Measurements from ENCODE around the gene CTNNA2. TPM values are rescaled to one million over a fixed set of nuclear protein-coding genes. Genes with fewer than 3 reads are reported as not detected.

The CTNNA2 gene
- polyA plus RNA-seq, 1 of the 3 experiments (the other 2 are of a cell fraction), result 0.30 TPM

DNA sequence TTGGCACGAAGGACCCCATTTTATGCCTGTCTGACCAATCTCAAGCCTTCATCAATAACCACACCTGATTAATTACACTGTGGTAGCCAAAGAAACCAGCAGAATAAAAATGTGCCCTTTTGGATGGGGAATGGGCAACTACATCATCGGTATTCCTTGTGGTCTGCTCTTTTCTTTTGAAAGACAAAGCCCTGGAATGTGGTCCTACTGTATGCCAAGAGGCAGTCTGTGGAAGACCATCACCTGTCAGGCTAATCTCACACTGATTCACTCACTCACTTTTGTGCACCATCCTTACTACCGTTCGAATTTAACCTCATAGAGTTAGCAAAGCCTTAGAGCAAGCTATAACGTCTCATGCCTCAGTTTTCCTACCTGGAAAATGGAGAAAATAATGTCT, 1066.9 kb downstream of the CTNNA2 start:
- Histone ChIP-seq H3K27me3 (ENCODE audit: insufficient read depth) (no peaks in the 10 kb centered on the region), H3K36me3 (replicated peaks in 1 of 2; ENCODE audit: control insufficient read depth in 1 of 2, insufficient read depth in 2 of 2, low read length in 1 of 2) (no peaks in the 10 kb centered on the region), H3K9me3 (no peaks in the 10 kb centered on the region), H3K4me2 (no peak overlapping the region), H4K20me1 (ENCODE audit: insufficient read depth) (no peaks in the 10 kb centered on the region), H3K4me3 (ENCODE audit: low read depth in 2 of 2, low read length in 1 of 2) (no peak overlapping the region), H3K9ac (no peak overlapping the region), H3K4me1 (ENCODE audit: control insufficient read depth in 1 of 2, insufficient read depth in 2 of 2, low read depth in 1 of 2, low read length in 1 of 2) (no peaks in the 10 kb centered on the region), H3K9me2 (no peaks in the 10 kb centered on the region), H3K27ac (ENCODE audit: low read depth in 2 of 2, low read length in 1 of 2) (no peak overlapping the region), H2AFZ (ENCODE audit: low read depth) (no peak overlapping the region), H3F3A (replicated peaks; ENCODE audit: insufficient read depth) (no peaks in the 10 kb centered on the region), H3K79me2 (ENCODE audit: insufficient read depth) (no peaks in the 10 kb centered on the region)
- CTCF ChIA-PET, result interaction anchor here (0.6 kb wide), 1 partner anchor 672 kb away, joined by 3 read pairs; no protein-coding TSS in a partner anchor
- POLR2A ChIA-PET, result no interaction called here
- TF ChIP-seq MEF2A (IDR thresholded peaks at IDR 0.05; ENCODE audit: borderline replicate concordance, low read depth), result no peak
- TF ChIP-seq YY1 (IDR thresholded peaks at IDR 0.05; ENCODE audit: low read depth), result no peak
- TF ChIP-seq EZH2phosphoT487 (IDR thresholded peaks at IDR 0.05; ENCODE audit: borderline replicate concordance, low read depth), result no peak
- TF ChIP-seq JUND (IDR thresholded peaks at IDR 0.05), result no peak
- TF ChIP-seq MXI1 (IDR thresholded peaks at IDR 0.05; ENCODE audit: low read depth, low read length), result no peak
- TF ChIP-seq, protein P1, sequence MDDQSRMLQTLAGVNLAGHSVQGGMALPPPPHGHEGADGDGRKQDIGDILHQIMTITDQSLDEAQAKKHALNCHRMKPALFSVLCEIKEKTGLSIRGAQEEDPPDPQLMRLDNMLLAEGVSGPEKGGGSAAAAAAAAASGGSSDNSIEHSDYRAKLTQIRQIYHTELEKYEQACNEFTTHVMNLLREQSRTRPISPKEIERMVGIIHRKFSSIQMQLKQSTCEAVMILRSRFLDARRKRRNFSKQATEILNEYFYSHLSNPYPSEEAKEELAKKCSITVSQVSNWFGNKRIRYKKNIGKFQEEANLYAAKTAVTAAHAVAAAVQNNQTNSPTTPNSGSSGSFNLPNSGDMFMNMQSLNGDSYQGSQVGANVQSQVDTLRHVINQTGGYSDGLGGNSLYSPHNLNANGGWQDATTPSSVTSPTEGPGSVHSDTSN (IDR thresholded peaks at IDR 0.05), result no peak
- TF ChIP-seq FOSL2 (IDR thresholded peaks at IDR 0.05; ENCODE audit: borderline replicate concordance, low read depth), result no peak
- no peak for TF ChIP-seq RCOR1 (IDR thresholded peaks at IDR 0.05; ENCODE audit: low read length)
- TF ChIP-seq CTCF (IDR thresholded peaks at IDR 0.05), result no peak
- no peak for TF ChIP-seq CHD2 (IDR thresholded peaks at IDR 0.05; ENCODE audit: low read length, partially characterized antibody)
- TF ChIP-seq NRF1 (IDR thresholded peaks at IDR 0.05; ENCODE audit: low read depth, low read length), result no peak
- no peak for TF ChIP-seq EP300 (IDR thresholded peaks at IDR 0.05; ENCODE audit: borderline replicate concordance in 1 of 2, low read depth in 1 of 2, low read length in 1 of 2)
- no peak for TF ChIP-seq TAF1 (IDR thresholded peaks at IDR 0.05; ENCODE audit: borderline replicate concordance, low read depth, low read length)
- no peak for TF ChIP-seq REST (IDR thresholded peaks at IDR 0.05; ENCODE audit: low read depth, low read length)
- TF ChIP-seq POLR2AphosphoS5 (IDR thresholded peaks at IDR 0.05; ENCODE audit: low read depth, low read length), result no peak
- no peak for TF ChIP-seq RAD21 (IDR thresholded peaks at IDR 0.05; ENCODE audit: low read length)
- TF ChIP-seq SIN3A (IDR thresholded peaks at IDR 0.05; ENCODE audit: borderline replicate concordance, low read depth, low read length), result no peak
- no peak for TF ChIP-seq ELF1 (IDR thresholded peaks at IDR 0.05)
- DNase-seq, result no peak
- 24% methylated on average over 5 of the region's 5 CpGs for WGBS (ENCODE audit: low lambda C conversion rate)

Data from SK-N-SH (cell line).